Fibroblast of skin of scalp (primary cell): ENCODE data around the gene PCDHGC4. TPM values are rescaled to one million over a fixed set of nuclear protein-coding genes. Genes with fewer than 3 reads are reported as not detected.
A peak's percentile ranks its signal among the peaks of the same experiment; 100 is the strongest.

Experiments used
- DNase-seq: peaks from one replicate; pipeline ENCODE4 v3.0.0-alpha.2; 2013
- polyA plus RNA-seq, 2 experiments: library from polyadenylated mRNA; unstranded; fragments of 120-200 nt; gene quantifications; one replicate each; pipeline ENCODE4 v1.2.1, GENCODE V29; 2013; ENCODE audit not compliant: insufficient read length in 2 of 2

PCDHGC4 gene
- polyA plus RNA-seq (2013, experiment 1 of 2; ENCODE audit: insufficient read length): 0.96 TPM
- polyA plus RNA-seq (2013, experiment 2 of 2; ENCODE audit: insufficient read length): 1.2 TPM

DNA sequence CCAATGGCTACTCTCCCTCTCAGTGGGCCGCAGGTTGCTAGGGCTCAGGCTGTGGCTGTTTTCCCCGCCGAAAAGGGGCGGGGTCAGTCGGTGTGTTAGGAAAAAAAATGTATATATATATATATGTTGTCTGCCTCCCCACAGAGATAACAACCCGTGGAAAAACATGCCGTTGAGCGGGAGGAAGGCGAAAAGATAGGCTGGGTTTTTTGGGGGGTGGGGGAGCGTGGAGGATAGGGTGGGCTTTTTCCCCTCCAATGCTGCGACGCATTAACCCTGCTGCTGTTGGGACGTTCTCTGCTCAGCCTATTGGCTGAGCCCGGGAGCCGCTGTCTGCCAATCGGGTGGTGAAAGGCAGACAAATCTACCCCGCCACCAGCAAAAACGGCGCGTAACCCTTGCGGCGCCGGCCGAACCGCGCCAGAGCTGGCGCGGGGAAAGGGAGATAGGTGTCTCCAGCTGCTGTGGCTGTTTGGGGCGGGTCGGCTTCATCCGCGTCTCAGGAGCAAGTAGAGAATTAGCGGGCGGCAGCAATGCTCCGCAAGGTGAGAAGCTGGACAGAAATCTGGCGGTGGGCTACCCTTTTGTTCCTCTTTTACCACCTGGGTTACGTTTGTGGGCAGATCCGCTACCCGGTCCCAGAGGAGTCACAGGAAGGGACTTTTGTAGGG is at the start of gene PCDHGC4:
Gene PCDHGC4, plus strand, starts transcription at position 390 of the 671 bp plus-strand sequence. Its CDS starts 144 bp downstream, at position 534.
- DNase-seq: no peak

DNA sequence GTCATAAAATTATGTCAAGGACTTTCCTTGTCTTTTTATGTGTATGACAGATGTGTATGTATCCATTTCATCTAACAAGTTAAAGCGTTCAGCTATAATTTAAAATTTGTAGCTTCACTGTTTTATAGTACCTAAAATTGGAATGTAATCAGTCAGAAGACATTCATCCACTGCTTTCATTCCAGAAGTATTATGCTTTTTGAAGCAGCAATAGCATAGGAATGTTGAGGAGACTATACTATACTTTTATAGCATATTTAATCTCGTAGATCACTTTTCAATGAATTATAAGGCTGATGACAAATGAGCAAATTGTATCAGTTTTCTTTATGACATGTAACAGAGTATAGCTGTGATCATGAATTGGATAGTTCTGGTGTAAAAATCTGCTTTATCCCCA is 47.6 kb upstream of the PCDHGC4 start:
- peak; percentile 56 for DNase-seq

DNA sequence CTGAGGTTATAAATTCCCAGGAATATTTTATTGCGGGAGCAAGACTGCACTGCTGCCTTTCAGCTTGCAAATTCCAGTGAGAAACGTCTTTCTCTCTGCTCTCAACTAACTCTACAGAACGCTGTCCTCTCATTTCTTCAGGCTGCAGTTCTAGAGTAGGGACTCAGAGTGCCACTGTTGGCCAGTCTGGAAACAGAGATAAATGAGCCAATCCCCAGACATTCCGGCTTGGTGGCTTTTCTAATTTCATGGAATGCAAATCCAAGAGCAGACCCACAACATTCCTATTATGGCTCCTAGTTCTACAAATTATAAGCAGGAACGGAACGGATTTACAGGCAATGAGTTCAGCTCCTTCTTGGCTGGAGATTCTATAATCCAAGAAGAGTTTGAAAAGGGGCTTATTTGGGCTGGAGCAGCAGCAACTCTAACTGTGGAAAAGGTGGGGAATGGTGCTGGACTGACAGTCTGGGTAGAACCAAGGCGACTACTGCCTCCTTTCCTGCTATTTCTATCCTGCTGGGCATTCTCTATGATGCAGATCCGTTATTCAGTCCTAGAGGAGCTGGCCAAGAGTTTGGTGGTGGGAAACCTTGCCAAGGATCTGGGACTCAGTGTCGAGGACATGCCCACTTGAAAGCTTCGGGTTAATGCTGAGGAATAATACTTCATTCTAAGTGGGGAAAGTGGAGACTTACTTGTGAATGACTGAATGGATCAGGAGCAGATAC is 45.3 kb upstream of the PCDHGC4 start:
- DNase-seq: peak; percentile 69

DNA sequence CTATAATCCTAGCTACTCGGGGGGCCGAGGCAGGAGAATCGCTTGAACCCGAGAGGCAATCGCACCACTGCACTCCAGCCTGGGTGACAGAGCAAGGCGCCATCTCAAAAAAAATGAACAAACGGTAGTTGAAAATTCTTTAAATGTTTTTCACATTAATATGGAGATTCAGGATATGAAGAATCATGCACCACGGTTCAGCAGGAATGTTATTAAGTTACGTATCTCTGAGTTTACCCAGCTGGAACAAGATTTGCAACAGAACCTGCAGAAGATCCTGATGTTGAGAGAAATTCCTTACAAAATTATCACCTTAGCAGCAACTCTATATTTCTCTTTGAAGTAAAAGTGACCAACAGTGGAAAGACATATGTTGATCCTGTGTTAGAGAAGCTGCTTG is 44.5 kb upstream of the PCDHGC4 start:
- DNase-seq: no peak

DNA sequence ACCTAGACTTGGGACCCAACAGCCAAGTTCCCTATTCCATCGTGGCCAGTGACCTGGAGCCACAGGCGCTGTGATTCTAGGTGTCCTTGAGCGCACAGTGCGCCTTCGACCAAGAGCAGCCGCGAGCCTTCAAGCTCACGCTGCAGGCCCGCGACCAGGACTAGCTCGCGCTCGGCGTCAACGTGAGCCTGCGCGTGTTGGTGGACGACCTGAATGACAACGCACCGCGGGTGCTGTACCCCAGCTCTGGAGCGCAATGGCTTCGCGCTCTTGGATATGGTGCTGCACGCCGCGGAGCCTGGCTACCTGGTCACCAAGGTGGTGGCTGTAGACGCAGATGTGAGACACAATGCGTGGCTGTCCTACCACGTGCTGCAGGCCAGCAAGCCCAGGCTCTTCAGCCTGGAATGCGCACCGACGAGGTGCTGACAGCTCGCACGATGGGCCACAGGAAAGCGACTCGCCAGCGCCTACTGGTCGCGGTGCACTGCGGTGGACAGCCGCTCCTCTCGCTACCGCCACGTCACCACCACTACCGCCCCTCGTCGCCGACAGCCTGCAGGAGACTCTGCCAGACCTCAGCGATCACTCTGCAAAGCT is 43.2 kb upstream of the PCDHGC4 start:
- DNase-seq: no peak

DNA sequence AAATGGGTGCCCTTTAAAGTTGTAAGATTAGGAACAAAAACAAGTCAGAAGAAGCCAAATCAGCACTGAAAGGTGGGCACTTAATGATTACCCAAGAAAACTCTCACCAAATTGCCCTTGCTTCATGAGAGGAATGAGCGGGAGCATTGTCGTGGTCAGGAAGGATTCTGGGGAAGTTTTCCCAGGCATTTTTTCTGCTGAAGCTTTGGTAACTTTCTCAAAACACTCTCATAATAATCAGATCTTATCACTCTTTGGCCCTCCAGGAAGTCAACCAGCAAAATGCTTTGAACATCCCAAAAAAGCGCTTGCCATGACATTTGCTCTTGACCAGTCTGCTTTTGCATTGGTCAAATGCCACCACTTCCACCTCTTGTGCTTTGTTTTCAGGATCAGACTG is 19.5 kb upstream of the PCDHGC4 start:
- DNase-seq: peak; percentile 53

DNA sequence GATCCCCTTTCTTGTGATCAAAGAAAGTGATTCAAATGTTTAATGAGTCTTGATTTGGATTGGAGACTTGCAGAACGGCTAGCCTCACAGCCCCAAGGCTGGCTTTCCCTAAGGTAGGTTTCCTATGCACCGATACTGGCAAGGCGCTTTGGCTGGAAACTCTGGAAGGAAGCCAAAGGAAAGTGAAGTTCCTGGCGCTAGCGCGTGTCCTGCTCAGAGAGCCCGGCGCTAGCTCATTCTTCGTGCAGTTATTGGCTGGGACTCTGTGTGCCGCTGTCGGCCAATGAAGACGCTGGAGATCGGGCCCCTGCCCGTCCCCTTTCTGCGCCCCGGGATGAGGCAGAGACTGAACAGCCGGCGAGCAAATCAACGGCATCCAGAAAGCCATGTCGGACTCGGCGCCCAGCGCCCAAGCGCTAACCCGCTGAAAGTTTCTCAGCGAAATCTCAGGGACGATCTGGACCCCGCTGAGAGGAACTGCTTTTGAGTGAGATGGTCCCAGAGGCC is 9.2 kb upstream of the PCDHGC4 start, which contains the start of gene PCDHGC3:
Gene PCDHGC3, plus strand, starts transcription at position 342 of the 507 bp plus-strand sequence. Its CDS starts 151 bp downstream, at position 493.
- peak; percentile 97 for DNase-seq

DNA sequence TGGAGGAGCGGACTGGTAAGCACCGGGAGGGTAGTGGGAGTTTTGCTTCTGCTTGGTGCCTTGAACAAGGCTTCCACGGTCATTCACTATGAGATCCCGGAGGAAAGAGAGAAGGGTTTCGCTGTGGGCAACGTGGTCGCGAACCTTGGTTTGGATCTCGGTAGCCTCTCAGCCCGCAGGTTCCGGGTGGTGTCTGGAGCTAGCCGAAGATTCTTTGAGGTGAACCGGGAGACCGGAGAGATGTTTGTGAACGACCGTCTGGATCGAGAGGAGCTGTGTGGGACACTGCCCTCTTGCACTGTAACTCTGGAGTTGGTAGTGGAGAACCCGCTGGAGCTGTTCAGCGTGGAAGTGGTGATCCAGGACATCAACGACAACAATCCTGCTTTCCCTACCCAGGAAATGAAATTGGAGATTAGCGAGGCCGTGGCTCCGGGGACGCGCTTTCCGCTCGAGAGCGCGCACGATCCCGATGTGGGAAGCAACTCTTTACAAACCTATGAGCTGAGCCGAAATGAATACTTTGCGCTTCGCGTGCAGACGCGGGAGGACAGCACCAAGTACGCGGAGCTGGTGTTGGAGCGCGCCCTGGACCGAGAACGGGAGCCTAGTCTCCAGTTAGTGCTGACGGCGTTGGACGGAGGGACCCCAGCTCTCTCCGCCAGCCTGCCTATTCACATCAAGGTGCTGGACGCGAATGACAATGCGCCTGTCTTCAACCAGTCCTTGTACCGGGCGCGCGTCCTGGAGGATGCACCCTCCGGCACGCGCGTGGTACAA is 8.5 kb upstream of the PCDHGC4 start:
- peak; percentile 80 for DNase-seq

DNA sequence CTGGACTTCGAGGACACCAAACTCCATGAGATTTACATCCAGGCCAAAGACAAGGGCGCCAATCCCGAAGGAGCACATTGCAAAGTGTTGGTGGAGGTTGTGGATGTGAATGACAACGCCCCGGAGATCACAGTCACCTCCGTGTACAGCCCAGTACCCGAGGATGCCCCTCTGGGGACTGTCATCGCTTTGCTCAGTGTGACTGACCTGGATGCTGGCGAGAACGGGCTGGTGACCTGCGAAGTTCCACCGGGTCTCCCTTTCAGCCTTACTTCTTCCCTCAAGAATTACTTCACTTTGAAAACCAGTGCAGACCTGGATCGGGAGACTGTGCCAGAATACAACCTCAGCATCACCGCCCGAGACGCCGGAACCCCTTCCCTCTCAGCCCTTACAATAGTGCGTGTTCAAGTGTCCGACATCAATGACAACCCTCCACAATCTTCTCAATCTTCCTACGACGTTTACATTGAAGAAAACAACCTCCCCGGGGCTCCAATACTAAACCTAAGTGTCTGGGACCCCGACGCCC is 7.7 kb upstream of the PCDHGC4 start:
- DNase-seq: no peak

DNA sequence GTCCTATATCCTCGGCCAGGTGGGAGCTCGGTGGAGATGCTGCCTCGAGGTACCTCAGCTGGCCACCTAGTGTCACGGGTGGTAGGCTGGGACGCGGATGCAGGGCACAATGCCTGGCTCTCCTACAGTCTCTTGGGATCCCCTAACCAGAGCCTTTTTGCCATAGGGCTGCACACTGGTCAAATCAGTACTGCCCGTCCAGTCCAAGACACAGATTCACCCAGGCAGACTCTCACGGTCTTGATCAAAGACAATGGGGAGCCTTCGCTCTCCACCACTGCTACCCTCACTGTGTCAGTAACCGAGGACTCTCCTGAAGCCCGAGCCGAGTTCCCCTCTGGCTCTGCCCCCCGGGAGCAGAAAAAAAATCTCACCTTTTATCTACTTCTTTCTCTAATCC is 7.0 kb upstream of the PCDHGC4 start:
- DNase-seq: no peak

DNA sequence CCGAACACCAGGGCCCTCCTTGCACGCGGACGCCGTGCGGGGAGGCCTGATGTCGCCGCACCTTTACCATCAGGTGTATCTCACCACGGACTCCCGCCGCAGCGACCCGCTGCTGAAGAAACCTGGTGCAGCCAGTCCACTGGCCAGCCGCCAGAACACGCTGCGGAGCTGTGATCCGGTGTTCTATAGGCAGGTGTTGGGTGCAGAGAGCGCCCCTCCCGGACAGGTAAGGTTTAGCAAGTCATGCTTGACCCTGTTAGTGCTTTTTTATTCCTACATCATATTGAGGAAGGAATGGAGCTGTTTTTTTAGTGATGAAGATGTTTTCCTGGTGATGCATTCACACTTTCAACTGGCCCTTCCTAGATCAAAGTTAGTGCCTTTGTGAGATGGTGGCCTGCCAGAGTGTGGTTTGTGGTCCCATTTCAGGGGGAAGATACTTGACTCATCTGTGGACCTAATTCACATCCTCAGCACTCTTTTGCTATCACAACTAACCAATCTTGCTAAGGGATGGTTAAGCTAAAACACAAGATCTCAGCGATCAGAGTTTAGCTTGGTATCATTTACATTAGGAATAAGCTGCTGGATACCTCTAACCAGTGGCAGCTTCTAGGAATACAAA is 6.4 kb upstream of the PCDHGC4 start:
- peak; percentile 57 for DNase-seq

DNA sequence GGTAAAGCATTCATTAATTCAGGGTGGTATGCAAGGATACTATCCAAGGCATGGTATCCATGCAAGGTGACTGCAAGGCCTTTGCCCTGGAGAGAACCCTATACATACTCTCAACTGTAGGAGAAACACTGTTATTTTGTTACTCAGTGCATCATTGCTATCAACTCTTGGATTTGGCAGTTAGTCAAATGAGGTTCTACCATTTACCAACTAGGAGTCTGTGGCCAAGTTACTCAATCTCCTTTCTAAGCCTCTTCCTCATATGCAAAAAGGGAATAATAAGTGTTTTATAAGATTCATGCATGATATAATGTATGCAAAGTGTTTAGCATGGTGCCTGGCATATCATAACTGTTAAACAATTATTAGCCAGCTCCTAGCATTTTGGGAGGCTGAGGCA is 5.1 kb upstream of the PCDHGC4 start:
- DNase-seq: no peak

DNA sequence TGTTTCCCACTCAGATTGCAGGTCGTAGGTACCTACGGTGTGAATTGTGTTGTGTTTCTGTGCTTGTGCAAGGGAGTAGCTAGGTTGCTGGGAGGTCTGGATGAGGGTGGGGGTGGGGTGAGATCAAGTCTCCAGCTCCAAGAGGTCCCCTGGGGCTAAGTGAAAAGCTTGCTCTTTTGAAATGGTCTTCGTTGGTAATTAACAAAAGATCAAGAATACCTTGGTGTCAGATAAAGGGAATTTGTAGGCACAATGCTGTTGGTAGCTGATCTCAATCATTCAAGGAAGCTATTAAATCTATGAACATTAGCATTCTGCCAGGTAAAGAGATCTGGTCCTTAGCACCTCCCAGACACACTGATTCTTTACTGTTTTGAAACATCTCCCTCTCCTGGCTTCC is 928 bp upstream of the PCDHGC4 start:
- DNase-seq: no peak

DNA sequence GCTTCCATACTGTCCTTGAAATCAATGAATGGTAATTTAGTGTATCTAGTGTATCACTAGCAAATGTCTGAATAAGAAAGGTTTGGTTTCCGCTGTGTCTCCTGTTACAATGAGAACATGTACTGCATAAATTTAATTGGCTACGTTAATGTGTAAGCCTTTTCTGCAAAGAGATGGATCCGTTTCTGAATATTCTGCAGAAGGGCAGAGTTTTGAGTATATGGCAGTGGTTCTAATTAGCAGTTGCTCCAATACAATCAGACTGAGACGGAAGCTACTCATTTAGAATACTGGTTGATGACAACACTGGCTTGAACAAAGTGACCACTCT is 555 bp upstream of the PCDHGC4 start:
- DNase-seq: no peak

DNA sequence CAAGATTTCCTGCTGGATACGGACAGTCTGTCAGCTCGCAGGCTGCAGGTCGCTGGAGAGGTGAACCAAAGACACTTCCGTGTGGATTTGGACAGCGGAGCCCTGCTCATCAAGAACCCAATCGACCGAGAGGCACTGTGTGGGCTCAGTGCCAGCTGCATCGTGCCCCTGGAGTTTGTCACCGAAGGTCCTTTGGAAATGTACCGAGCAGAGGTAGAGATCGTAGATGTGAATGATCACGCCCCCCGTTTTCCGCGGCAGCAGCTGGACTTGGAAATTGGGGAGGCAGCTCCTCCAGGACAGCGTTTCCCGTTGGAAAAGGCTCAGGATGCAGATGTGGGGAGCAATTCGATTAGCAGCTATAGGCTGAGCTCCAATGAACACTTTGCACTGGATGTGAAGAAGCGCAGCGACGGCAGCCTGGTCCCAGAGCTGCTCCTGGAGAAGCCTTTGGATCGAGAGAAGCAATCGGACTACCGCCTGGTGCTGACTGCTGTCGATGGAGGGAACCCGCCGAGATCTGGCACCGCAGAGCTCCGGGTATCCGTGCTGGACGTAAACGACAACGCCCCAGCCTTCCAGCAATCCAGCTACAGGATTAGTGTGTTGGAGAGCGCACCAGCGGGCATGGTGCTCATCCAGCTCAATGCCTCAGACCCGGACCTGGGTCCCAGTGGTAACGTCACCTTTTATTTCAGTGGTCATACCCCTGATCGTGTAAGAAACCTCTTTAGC is 658 bp downstream of the PCDHGC4 start:
- no peak for DNase-seq

DNA sequence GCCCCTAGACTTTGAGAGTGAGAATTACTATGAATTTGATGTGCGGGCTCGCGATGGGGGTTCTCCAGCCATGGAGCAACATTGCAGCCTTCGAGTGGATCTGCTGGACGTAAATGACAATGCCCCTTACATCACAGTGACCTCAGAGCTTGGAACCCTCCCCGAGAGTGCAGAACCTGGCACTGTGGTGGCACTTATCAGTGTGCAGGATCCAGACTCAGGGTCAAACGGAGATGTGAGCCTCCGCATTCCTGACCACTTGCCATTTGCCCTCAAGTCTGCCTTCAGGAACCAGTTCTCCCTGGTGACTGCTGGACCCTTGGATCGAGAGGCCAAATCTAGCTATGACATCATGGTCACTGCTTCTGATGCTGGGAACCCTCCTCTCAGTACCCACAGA is 1.3 kb downstream of the PCDHGC4 start:
- no peak for DNase-seq

DNA sequence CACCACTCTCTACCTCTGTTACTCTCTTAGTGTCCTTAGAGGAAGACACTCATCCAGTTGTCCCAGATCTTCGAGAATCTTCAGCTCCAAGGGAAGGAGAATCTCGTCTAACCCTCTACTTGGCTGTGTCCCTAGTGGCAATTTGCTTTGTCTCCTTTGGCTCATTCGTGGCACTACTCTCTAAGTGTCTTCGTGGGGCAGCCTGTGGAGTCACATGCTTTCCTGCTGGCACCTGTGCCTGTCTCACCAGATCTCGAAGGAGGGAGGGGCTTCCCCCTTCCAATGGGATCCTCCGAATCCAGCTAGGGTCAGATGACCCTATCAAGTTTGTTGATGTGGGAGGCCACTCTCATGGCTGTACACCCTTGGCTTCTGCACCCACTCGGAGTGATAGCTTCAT is 2.3 kb downstream of the PCDHGC4 start:
- DNase-seq: no peak

DNA sequence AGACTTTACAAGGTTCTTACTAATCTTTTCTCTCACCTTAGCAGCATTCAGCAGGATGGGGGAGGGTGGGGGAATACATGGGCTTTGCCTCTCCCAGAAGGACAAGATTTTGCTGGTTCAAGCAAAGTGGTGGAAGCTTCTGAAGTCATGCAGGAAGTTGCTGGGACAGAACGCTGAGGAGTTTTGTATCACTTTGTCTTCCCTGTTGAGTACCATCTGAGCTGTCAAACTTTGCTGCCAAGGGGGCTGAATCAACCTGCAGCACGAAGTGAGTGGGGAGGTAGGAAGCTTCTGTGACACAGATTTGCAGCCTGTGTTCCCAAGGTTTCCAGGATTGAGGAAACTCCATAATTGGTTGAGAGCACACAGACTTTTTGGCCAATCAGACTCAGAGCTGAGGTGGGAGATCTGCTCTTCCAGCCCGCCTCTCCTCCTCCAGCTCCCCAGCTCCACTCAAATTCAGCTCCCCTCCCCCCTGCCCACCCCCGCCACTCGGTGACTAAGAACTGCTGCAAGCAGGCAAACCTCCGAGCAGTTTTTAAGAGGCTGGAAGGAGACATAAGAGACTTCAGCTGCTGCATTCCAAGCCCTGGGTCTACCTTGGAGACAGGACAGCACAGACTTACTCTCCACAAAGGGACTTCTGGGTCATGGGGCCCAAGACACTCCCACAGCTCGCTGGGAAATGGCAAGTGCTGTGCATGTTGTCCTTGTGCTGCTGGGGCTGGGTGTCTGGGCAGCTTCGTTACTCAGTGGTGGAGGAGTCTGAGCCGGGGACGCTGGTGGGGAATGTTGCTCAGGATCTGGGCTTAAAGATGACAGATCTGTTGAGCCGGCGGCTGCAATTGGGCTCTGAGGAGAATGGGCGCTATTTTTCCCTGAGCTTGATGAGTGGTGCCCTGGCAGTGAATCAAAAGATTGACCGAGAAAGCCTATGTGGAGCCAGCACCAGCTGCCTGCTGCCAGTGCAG is 4.0 kb downstream of the PCDHGC4 start, which contains the start of gene PCDHGC5:
Gene PCDHGC5, plus strand, starts transcription at position 491 of the 971 bp plus-strand sequence. Its CDS starts 160 bp downstream, at position 651.
- peak; percentile 80 for DNase-seq

DNA sequence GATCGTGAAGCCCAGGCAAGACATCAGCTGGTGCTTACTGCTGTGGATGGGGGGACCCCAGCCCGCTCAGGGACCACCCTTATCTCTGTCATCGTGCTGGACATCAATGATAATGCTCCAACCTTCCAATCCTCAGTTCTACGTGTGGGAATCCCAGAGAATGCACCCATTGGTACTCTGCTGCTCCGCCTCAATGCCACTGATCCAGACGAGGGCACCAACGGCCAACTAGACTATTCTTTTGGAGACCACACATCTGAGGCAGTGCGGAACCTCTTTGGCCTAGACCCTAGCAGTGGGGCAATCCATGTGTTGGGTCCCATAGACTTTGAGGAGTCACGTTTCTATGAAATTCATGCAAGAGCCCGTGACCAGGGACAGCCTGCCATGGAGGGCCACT is 5.0 kb downstream of the PCDHGC4 start:
- no peak for DNase-seq

DNA sequence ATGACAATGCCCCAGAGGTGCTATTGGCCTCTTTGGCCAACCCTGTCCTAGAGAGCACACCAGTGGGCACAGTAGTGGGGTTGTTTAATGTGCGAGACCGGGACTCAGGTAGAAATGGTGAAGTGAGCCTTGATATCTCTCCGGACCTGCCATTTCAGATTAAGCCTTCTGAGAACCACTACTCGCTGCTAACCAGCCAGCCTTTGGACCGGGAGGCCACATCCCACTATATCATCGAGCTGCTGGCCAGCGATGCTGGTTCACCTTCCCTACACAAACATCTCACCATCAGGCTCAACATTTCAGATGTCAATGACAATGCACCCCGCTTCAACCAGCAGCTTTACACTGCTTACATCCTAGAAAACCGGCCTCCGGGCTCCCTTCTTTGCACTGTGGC is 5.4 kb downstream of the PCDHGC4 start:
- DNase-seq: no peak
